Left ventricle myocardium inferior (tissue), 1 donor: ENCODE results near the gene RGL4. TPM values are rescaled to one million over a fixed set of nuclear protein-coding genes. Genes with fewer than 3 reads are reported as not detected.

Source experiments
- DNase-seq: peaks from one replicate; pipeline ENCODE4 v3.0.0-alpha.2; 2020
- H3K27ac ChIP-seq: fragments of 200-600 bp; replicated peaks from 2 replicates; pipeline ENCODE4 v1.8.0; 2021
- H3K27me3 ChIP-seq: fragments of 200-600 bp; 2 replicates; pipeline ENCODE4 v1.8.0; 2021; ENCODE audit warnings: low read depth
- H3K36me3 ChIP-seq: fragments of 200-600 bp; 2 replicates; pipeline ENCODE4 v1.8.0; 2021
- H3K4me1 ChIP-seq: fragments of 200-600 bp; 2 replicates; pipeline ENCODE4 v1.8.0; 2021
- H3K4me3 ChIP-seq: fragments of 200-600 bp; 2 replicates; pipeline ENCODE4 v1.8.0; 2021; ENCODE audit warnings: mild to moderate bottlenecking, moderate library complexity
- H3K9me3 ChIP-seq: fragments of 200-600 bp; replicated peaks from 2 replicates; pipeline ENCODE4 v1.8.0; 2021
- CTCF ChIP-seq: fragments of 200-600 bp; IDR thresholded peaks from 2 replicates; pipeline ENCODE4 v1.8.0; 2021; ENCODE audit warnings: antibody characterized with exemption, mild to moderate bottlenecking, borderline replicate concordance
- intact Hi-C: fragments of 100-400 bp; cut with micrococcal nuclease; formaldehyde crosslinking; loops from one replicate; pipeline ENCODE4 v1.11.0; 2022
- total RNA-seq: library from RNA; stranded (reverse); fragmentation: NEBNext Ultra II Directional; extraction: Animal tissue kit (Norgen Biotek cat#: 25700); gene quantifications from one replicate; pipeline ENCODE4 v1.2.1, GENCODE V29; 2021
- donor health status: DM: no; HTN: yes; CAD: no; lungs with severe emphysema.

Gene RGL4
- total RNA-seq, 1 donor from 2014 or later, result not detected

- no peaks in the 10 kb centered on the region for H3K36me3 ChIP-seq
- intact Hi-C loops, result no loop called here
- H3K27me3 ChIP-seq, result no peaks in the 10 kb centered on the region
- no peak overlapping the region for H3K27ac ChIP-seq
- no peak overlapping the region for H3K4me3 ChIP-seq
- no peak for DNase-seq
- TF ChIP-seq CTCF, result no peak
- no peaks in the 10 kb centered on the region for H3K9me3 ChIP-seq
- H3K4me1 ChIP-seq, result peaks cover 14% of the 10 kb centered on the region
Measured at GRCh38 chr22:23678133-23678532, 12.7 kb upstream of the RGL4 start.

GRCh38 chr22:23681026-23681809, 9.6 kb upstream of the RGL4 start:
- Histone ChIP-seq H3K9me3 (no peaks in the 10 kb centered on the region), H3K4me1 (peaks cover 21% of the 10 kb centered on the region), H3K27ac (no peak overlapping the region), H3K36me3 (no peaks in the 10 kb centered on the region), H3K4me3 (no peak overlapping the region), H3K27me3 (no peaks in the 10 kb centered on the region)
- DNase-seq, result no peak
- TF ChIP-seq CTCF, result no peak
- intact Hi-C loops, result no loop called here

GRCh38 chr22:23682077-23682476, 8.7 kb upstream of the RGL4 start:
- DNase-seq, result no peak
- Histone ChIP-seq H3K27me3 (no peaks in the 10 kb centered on the region), H3K36me3 (no peaks in the 10 kb centered on the region), H3K9me3 (no peaks in the 10 kb centered on the region), H3K27ac (no peak overlapping the region), H3K4me3 (no peak overlapping the region), H3K4me1 (peaks cover 28% of the 10 kb centered on the region)
- TF ChIP-seq CTCF, result no peak
- intact Hi-C loops, result no loop called here

GRCh38 chr22:23682827-23683355, 7.9 kb upstream of the RGL4 start:
- Histone ChIP-seq H3K4me3 (no peak overlapping the region), H3K27ac (no peak overlapping the region), H3K9me3 (no peaks in the 10 kb centered on the region), H3K36me3 (no peaks in the 10 kb centered on the region), H3K27me3 (no peaks in the 10 kb centered on the region), H3K4me1 (peaks cover 28% of the 10 kb centered on the region)
- no peak for DNase-seq
- intact Hi-C loops, result no loop called here
- no peak for TF ChIP-seq CTCF

- Histone ChIP-seq H3K4me3 (no peak overlapping the region), H3K27me3 (no peaks in the 10 kb centered on the region), H3K9me3 (no peaks in the 10 kb centered on the region), H3K36me3 (no peaks in the 10 kb centered on the region), H3K4me1 (peaks cover 28% of the 10 kb centered on the region), H3K27ac (no peak overlapping the region)
- intact Hi-C loops, result no loop called here
- DNase-seq, result no peak
- TF ChIP-seq CTCF, result no peak
Measured at GRCh38 chr22:23683545-23683944, 7.3 kb upstream of the RGL4 start.
